ENCODE measurements around the gene TGFBR3L.
A peak's percentile ranks its signal among the peaks of the same experiment; 100 is the strongest.

The TGFBR3L gene

DNA sequence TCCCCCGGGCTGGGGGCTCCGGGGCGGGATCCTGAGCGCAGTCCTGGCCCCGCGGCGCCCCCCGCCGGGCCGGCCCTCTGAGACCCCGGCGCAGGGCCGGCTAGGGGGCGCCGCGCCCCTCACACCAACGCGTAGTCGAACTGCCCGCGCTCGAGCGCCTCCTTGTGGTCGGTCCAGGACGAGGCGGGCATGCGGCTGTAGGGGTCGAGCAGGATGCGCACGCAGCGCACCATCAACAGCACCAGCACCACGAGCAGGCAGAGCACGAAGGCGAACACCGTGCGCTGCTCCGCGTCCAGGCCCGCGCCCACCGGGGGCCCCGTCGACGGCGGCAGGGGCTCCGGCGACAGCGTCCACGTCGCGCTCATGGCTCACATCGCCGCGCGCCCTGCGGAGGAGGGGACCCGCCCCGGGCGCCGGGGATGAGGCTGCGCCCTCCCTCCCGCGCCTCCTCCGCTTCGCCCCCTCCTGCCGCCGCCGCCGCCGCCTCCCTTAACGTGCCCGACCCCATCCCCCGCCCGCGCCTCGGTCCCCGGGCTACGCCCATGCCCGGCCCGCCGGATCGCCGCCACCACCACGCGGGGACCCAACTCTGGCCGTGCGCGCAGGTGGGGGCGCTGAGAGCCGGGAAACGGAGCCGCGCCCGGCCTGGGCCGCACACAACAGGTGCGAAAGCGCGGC is 10.7 kb downstream of the TGFBR3L start (continued):
- TF ChIP-seq, protein P1, sequence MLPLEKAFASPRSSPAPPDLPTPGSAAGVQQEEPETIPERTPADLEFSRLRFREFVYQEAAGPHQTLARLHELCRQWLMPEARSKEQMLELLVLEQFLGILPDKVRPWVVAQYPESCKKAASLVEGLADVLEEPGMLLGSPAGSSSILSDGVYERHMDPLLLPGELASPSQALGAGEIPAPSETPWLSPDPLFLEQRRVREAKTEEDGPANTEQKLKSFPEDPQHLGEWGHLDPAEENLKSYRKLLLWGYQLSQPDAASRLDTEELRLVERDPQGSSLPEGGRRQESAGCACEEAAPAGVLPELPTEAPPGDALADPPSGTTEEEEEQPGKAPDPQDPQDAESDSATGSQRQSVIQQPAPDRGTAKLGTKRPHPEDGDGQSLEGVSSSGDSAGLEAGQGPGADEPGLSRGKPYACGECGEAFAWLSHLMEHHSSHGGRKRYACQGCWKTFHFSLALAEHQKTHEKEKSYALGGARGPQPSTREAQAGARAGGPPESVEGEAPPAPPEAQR (tag by site-specific recombination; IDR thresholded peaks at IDR 0.05), result no peak
- TF ChIP-seq ZNF221 (tag by site-specific recombination; IDR thresholded peaks at IDR 0.05; ENCODE audit: borderline replicate concordance) (no peak), ZEB2 (tag by site-specific recombination; IDR thresholded peaks at IDR 0.05) (0 out of 2 replicates have a peak, but pooled peaks have one; percentile 26), GLIS2 (tag by site-specific recombination; IDR thresholded peaks at IDR 0.05) (peak; percentile 25; the same call in 1 of the 2 replicates), ZNF555 (tag by site-specific recombination; conservative IDR thresholded peaks at IDR 0.05) (no peak), ZBTB10 (tag by site-specific recombination; IDR thresholded peaks at IDR 0.05) (no peak), PBX3 (CRISPR knock-in tag; IDR thresholded peaks at IDR 0.05) (peak; percentile 95), ZNF610 (tag by site-specific recombination; IDR thresholded peaks at IDR 0.05; ENCODE audit: borderline replicate concordance) (no peak), EGR2 (tag by site-specific recombination; IDR thresholded peaks at IDR 0.05; ENCODE audit: low read depth) (0 out of 2 replicates have a peak, but pooled peaks have one; percentile 9), ZNF157 (tag by site-specific recombination; IDR thresholded peaks at IDR 0.05) (no peak), ZNF692 (tag by site-specific recombination; IDR thresholded peaks at IDR 0.05) (peak; percentile 62; the same call in 1 of the 2 replicates), PATZ1 (tag by site-specific recombination; IDR thresholded peaks at IDR 0.05) (peak; percentile 53; the same call in 1 of the 2 replicates), ZFHX2 (tag by site-specific recombination; conservative IDR thresholded peaks at IDR 0.05) (peak; percentile 90), ZNF660 (tag by site-specific recombination; IDR thresholded peaks at IDR 0.05) (peak; percentile 72), PRDM1 (tag by site-specific recombination; IDR thresholded peaks at IDR 0.05) (no peak), ZNF677 (tag by site-specific recombination; IDR thresholded peaks at IDR 0.05) (0 out of 2 replicates have a peak, but pooled peaks have one; percentile 23), ZFP3 (tag by site-specific recombination; IDR thresholded peaks at IDR 0.05; ENCODE audit: low read depth) (no peak), ZNF768 (tag by site-specific recombination; IDR thresholded peaks at IDR 0.05) (no peak), ZNF155 (tag by site-specific recombination; IDR thresholded peaks at IDR 0.05) (no peak), KLF9 (tag by site-specific recombination; IDR thresholded peaks at IDR 0.05; ENCODE audit: low read depth) (peak; percentile 22; the same call in 1 of the 2 replicates), ZNF513 (tag by site-specific recombination; IDR thresholded peaks at IDR 0.05) (no peak), ZNF398 (tag by site-specific recombination; IDR thresholded peaks at IDR 0.05) (peak; percentile 57; the same call in 1 of the 2 replicates), ZNF658 (tag by site-specific recombination; IDR thresholded peaks at IDR 0.05) (no peak)
- TF ChIP-seq, protein P2, sequence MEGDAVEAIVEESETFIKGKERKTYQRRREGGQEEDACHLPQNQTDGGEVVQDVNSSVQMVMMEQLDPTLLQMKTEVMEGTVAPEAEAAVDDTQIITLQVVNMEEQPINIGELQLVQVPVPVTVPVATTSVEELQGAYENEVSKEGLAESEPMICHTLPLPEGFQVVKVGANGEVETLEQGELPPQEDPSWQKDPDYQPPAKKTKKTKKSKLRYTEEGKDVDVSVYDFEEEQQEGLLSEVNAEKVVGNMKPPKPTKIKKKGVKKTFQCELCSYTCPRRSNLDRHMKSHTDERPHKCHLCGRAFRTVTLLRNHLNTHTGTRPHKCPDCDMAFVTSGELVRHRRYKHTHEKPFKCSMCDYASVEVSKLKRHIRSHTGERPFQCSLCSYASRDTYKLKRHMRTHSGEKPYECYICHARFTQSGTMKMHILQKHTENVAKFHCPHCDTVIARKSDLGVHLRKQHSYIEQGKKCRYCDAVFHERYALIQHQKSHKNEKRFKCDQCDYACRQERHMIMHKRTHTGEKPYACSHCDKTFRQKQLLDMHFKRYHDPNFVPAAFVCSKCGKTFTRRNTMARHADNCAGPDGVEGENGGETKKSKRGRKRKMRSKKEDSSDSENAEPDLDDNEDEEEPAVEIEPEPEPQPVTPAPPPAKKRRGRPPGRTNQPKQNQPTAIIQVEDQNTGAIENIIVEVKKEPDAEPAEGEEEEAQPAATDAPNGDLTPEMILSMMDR (tag by site-specific recombination; IDR thresholded peaks at IDR 0.05), result peak; percentile 95
